Retina (tissue), 1 donor: ENCODE data around the gene CCL14.

ENCODE experiments used
- DNase-seq: peaks from one replicate; pipeline ENCODE4 v3.0.0-alpha.2; 2016

The CCL14 gene

DNA sequence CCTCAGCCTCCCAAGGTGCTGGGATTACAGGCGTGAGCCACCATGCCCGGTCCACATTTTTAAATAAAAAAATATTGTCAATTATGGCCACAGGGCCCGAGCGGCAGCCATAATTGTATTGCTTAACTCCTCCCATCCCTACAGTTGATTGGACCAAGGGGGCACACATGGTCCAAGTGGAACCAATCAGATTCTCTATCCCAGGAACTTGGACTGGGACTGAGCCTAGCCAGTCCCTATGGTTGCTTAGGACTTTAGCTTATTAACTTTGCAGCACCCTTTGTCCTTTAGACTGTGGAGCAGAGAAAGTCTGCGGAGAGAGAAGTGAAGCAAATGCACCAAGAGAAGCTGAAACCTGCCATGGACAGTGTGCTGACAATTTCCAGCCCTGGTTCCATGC, 50.5 kb downstream of the CCL14 start:
- DNase-seq: no peak

DNA sequence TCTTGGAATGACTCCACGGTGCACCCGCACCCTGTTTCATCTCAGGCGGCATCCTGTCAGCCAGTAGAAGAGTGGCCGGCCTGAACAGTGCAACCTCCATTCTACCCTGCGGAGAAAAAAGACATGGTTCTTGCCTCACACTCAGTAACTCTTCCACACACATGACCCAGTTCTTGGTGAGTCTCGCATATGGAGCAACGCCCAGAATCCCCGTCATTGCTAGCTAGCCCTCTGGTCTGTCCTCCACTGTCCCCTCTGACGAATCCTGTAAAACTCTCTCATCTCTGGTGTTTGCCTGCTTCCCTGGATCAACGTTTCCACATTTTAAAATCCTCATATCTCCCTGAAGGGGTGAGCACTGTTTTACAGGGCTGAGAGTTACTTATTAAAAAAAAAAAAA, 51.8 kb downstream of the CCL14 start:
- no peak for DNase-seq
